ENCODE measurements around the gene ORMDL1. TPM values are rescaled to one million over a fixed set of nuclear protein-coding genes. Genes with fewer than 3 reads are reported as not detected.

ORMDL1 gene
- total and polyA plus RNA-seq, 2 of the 13 experiments (the other 11 are each of a cell fraction or from before 2014, with no cell fraction given): 67.5 to 160 TPM

DNA sequence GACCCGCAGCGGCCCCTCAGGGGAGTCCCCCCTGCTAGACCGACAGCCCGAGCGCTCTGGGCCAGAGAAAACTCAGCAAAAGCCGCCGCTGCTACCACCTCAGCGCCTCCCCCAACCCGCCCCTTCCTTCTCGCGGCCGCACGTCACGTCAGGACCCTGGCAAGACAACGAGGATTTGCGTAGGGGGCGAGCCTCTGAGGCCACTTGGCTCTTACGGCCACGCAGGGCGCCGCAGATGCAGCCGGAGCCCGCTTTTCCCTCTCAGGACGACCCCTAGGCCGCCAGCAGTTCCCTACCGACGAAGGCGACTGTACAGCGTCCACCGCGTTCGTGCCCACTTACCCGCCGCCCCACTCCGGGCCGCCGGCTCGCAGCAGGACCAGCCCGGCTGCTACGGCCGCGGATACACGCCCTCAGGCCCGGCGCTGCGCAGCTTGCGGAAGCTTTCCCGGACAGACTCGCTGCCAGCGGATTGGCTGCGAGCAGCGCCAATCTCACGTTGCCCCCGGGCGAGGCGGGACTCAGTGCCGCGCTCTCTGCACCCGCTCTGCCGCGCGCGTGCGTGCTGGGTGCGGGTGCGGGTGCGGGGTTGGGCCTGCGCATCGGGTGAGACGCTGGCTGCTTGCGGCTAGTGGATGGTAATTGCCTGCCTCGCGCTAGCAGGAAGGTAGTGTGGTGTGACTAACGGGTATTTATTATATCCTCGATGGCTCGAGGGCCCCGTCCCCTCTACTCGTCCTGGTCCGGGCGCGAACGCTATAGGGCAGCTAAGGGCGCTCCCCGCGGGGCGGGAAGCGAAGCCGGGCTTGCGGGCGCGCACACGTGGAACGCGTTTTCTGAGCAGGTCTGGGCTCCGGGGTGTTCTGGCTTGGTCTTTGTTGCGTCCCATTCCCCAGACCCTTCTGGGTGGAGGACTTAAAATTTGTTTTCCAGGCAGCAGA is at the start of gene ORMDL1, which contains the start of gene PMS1 (continued):
- TF ChIP-seq, protein P1, sequence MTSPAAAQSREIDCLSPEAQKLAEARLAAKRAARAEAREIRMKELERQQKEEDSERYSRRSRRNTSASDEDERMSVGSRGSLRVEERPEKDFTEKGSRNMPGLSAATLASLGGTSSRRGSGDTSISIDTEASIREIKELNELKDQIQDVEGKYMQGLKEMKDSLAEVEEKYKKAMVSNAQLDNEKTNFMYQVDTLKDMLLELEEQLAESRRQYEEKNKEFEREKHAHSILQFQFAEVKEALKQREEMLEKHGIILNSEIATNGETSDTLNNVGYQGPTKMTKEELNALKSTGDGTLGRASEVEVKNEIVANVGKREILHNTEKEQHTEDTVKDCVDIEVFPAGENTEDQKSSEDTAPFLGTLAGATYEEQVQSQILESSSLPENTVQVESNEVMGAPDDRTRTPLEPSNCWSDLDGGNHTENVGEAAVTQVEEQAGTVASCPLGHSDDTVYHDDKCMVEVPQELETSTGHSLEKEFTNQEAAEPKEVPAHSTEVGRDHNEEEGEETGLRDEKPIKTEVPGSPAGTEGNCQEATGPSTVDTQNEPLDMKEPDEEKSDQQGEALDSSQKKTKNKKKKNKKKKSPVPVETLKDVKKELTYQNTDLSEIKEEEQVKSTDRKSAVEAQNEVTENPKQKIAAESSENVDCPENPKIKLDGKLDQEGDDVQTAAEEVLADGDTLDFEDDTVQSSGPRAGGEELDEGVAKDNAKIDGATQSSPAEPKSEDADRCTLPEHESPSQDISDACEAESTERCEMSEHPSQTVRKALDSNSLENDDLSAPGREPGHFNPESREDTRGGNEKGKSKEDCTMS (CRISPR knock-in tag; conservative IDR thresholded peaks at IDR 0.05): no peak
- TF ChIP-seq HES4 (CRISPR knock-in tag; IDR thresholded peaks at IDR 0.05; ENCODE audit: borderline replicate concordance) (peak; percentile 44; the same call in 1 of the 2 replicates), ZSCAN30 (CRISPR knock-in tag; IDR thresholded peaks at IDR 0.05) (peak; percentile 97), ZNF615 (CRISPR knock-in tag; IDR thresholded peaks at IDR 0.05; ENCODE audit: borderline replicate concordance) (peak; percentile 87; the same call in 1 of the 2 replicates), TMF1 (CRISPR knock-in tag; IDR thresholded peaks at IDR 0.05; ENCODE audit: low read depth) (peak; percentile 98), PTBP1 (IDR thresholded peaks at IDR 0.05; ENCODE audit: low read depth, low read length, poor library complexity, severe bottlenecking) (peak; percentile 90), BCL6 (CRISPR knock-in tag; IDR thresholded peaks at IDR 0.05) (peak; percentile 47; the same call in 1 of the 2 replicates), SMARCC2 (IDR thresholded peaks at IDR 0.05) (no peak), GTF3A (CRISPR knock-in tag; conservative IDR thresholded peaks at IDR 0.05) (peak; percentile 57; the same call in 1 of the 2 replicates), ZFP41 (CRISPR knock-in tag; IDR thresholded peaks at IDR 0.05; ENCODE audit: borderline replicate concordance) (0 out of 2 replicates have a peak, but pooled peaks have one; percentile 12), FOXK1 (CRISPR knock-in tag; IDR thresholded peaks at IDR 0.05; ENCODE audit: borderline replicate concordance, low read depth) (peak; percentile 89), ZNF530 (CRISPR knock-in tag; IDR thresholded peaks at IDR 0.05; ENCODE audit: low read depth) (peak; percentile 15; the same call in 1 of the 2 replicates), ZNF775 (CRISPR knock-in tag; IDR thresholded peaks at IDR 0.05; ENCODE audit: borderline replicate concordance) (0 out of 2 replicates have a peak, but pooled peaks have one; percentile 22)
- TF ChIP-seq, protein P2, sequence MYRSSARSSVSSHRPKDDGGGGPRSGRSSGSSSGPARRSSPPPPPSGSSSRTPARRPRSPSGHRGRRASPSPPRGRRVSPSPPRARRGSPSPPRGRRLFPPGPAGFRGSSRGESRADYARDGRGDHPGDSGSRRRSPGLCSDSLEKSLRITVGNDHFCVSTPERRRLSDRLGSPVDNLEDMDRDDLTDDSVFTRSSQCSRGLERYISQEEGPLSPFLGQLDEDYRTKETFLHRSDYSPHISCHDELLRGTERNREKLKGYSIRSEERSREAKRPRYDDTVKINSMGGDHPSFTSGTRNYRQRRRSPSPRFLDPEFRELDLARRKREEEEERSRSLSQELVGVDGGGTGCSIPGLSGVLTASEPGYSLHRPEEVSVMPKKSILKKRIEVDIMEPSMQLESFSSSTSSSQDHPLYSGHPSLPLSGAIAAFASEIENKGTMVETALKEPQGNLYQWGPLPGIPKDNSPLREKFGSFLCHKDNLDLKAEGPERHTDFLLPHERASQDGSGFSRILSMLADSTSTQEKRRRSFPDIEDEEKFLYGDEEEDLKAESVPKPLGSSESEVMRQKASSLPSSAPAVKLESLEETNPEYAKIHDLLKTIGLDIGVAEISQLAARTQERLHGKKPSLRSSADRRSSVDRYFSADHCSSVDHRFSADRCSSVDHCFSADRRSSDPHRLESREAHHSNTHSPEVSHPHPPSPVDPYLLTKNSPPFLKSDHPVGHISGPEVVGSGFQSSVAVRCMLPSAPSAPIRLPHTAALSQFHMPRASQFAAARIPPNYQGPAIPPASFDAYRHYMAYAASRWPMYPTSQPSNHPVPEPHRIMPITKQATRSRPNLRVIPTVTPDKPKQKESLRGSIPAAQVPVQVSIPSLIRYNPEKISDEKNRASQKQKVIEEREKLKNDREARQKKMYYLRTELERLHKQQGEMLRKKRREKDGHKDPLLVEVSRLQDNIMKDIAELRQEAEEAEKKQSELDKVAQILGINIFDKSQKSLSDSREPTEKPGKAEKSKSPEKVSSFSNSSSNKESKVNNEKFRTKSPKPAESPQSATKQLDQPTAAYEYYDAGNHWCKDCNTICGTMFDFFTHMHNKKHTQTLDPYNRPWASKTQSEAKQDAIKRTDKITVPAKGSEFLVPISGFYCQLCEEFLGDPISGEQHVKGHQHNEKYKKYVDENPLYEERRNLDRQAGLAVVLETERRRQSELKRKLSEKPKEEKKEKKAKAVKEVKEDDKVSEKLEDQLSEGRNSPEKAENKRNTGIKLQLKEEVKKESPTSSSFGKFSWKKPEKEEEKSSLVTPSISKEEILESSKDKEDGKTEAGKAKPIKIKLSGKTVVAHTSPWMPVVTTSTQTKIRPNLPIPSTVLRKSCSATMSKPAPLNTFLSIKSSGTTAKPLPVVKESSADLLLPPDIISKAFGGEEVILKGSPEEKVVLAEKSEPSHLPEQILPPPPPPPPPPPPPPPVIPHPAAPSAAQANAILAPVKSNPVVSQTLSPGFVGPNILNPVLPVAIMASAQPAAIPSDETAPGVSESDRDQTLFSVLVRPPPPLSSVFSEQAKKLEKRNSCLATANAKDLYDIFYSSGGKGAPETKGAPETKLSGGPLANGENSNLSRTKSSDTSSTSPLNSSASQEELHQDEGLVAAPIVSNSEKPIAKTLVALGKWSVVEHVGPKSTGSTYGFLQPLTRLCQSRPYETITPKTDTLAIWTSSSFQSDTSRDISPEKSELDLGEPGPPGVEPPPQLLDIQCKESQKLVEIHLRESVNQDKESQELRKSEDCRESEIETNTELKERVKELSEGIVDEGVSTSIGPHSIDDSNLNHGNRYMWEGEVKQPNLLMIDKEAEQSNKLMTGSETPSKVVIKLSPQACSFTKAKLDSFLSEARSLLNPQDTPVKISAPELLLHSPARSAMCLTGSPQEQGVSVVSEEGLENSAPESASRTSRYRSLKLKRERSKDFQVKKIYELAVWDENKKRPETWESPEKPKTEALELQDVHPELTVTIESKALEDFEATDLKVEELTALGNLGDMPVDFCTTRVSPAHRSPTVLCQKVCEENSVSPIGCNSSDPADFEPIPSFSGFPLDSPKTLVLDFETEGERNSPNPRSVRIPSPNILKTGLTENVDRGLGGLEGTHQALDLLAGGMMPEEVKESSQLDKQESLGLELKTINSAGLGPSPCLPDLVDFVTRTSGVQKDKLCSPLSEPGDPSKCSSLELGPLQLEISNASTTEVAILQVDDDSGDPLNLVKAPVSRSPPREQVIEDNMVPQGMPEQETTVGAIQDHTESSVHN (CRISPR knock-in tag; IDR thresholded peaks at IDR 0.05): no peak
- TF ChIP-seq, protein P3, sequence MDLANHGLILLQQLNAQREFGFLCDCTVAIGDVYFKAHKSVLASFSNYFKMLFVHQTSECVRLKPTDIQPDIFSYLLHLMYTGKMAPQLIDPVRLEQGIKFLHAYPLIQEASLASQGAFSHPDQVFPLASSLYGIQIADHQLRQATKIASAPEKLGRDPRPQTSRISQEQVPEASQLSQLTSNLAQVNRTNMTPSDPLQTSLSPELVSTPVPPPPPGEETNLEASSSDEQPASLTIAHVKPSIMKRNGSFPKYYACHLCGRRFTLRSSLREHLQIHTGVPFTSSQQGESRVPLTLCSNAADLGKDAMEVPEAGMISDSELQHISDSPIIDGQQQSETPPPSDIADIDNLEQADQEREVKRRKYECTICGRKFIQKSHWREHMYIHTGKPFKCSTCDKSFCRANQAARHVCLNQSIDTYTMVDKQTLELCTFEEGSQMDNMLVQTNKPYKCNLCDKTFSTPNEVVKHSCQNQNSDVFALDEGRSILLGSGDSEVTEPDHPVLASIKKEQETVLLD (CRISPR knock-in tag; IDR thresholded peaks at IDR 0.05; ENCODE audit: low read depth): peak; percentile 18; the same call in 1 of the 2 replicates
